WTC11 (cell line): ENCODE results near the gene DNAAF1.

Source experiments
- CTCF ChIP-seq: fragments of 200-600 bp; IDR thresholded peaks from 2 replicates; pipeline ENCODE4 v1.8.0; 2022; ENCODE audit warnings: antibody characterized with exemption
- FOXP1 ChIP-seq: sonication (generic); formaldehyde crosslinking; IDR thresholded peaks from 2 replicates; pipeline ENCODE4 v1.8.0; 2022; ENCODE audit warnings: missing genetic modification reagents, mild to moderate bottlenecking, moderate library complexity, borderline replicate concordance
- PRDM15 ChIP-seq: sonication (generic); formaldehyde crosslinking; IDR thresholded peaks from 2 replicates; pipeline ENCODE4 v1.8.0; 2022; ENCODE audit warnings: missing genetic modification reagents

GRCh38 chr16:84137769-84138357, 7.2 kb upstream of the DNAAF1 start:
- TF ChIP-seq CTCF (no peak), FOXP1 (no peak), PRDM15 (no peak)
